Smooth muscle cell (in vitro differentiated cells): ENCODE measurements around the gene PEDS1. TPM values are rescaled to one million over a fixed set of nuclear protein-coding genes. Genes with fewer than 3 reads are reported as not detected.

Source experiments
- DNase-seq: peaks from one replicate; lab custom pipeline; 2025; ENCODE audit not compliant: unreplicated experiment; lab: John Stamatoyannopoulos, UW
- H2AFZ ChIP-seq: fragments of 200-600 bp; sonication (generic); 2 replicates; pipeline ENCODE4 v1.6.0; 2016; ENCODE audit warnings: antibody characterized with exemption, low read depth, mild to moderate bottlenecking
- H3F3A ChIP-seq: fragments of 200-600 bp; sonication (generic); 2 replicates; pipeline ENCODE4 v1.6.0; 2017; ENCODE audit warnings: antibody characterized with exemption, low read depth
- H3K27ac ChIP-seq: fragments of 200-600 bp; sonication (generic); 2 replicates; pipeline ENCODE4 v1.5.1; 2016; ENCODE audit warnings: low read depth, mild to moderate bottlenecking
- H3K27me3 ChIP-seq: fragments of 200-600 bp; sonication (generic); 2 replicates; pipeline ENCODE4 v1.6.1; 2016; ENCODE audit warnings: low read depth, mild to moderate bottlenecking
- H3K36me3 ChIP-seq: fragments of 200-600 bp; sonication (generic); 2 replicates; pipeline ENCODE4 v1.5.1; 2016; ENCODE audit warnings: low read depth
- H3K4me1 ChIP-seq: fragments of 200-600 bp; sonication (generic); 2 replicates; pipeline ENCODE4 v1.5.1; 2016; ENCODE audit warnings: low read depth
- H3K4me2 ChIP-seq: fragments of 200-600 bp; sonication (generic); 2 replicates; pipeline ENCODE4 v1.6.0; 2016; ENCODE audit warnings: mild to moderate bottlenecking
- H3K4me3 ChIP-seq: fragments of 200-600 bp; sonication (generic); 2 replicates; pipeline ENCODE4 v1.5.1; 2016; ENCODE audit warnings: mild to moderate bottlenecking
- H3K79me2 ChIP-seq: fragments of 200-600 bp; sonication (generic); 2 replicates; pipeline ENCODE4 v1.6.0; 2016; ENCODE audit warnings: low read depth, mild to moderate bottlenecking
- H3K9ac ChIP-seq: fragments of 200-600 bp; sonication (generic); 2 replicates; pipeline ENCODE4 v1.6.0; 2016; ENCODE audit warnings: low read depth
- H3K9me3 ChIP-seq: fragments of 200-600 bp; sonication (generic); replicated peaks from 2 replicates; pipeline ENCODE4 v1.5.1; 2016; ENCODE audit warnings: low read depth
- H4K20me1 ChIP-seq: fragments of 200-600 bp; sonication (generic); 2 replicates; pipeline ENCODE4 v1.6.0; 2016; ENCODE audit warnings: low read depth
- WGBS: methylation state at CpG from one replicate; pipeline ENCODE4 v1.1.7; 2016; ENCODE audit warnings: low lambda C conversion rate; 5-methylcytosine and 5-hydroxymethylcytosine counted together
- polyA plus RNA-seq: library from polyadenylated mRNA; unstranded; fragments of >200 nt; fragmentation: Nextera tagmentation; extraction: Ambion mirVana; gene quantifications from 2 replicates; pipeline ENCODE4 v1.2.1, GENCODE V29; 2016
- total RNA-seq: library from RNA; depleted of rRNA; stranded (reverse); fragments of >200 nt; gene quantifications from 2 replicates; pipeline ENCODE4 v1.2.3, GENCODE V29; 2014
- TF ChIP-seq, protein P1 (sequence below): fragments of 200-600 bp; sonication (generic); IDR thresholded peaks from 2 replicates; pipeline ENCODE4 v1.5.1; 2017; ENCODE audit warnings: borderline replicate concordance, mild to moderate bottlenecking, antibody characterized with exemption; ENCODE audit not compliant: insufficient read depth, poor library complexity, severe bottlenecking

The PEDS1 gene
- total and polyA plus RNA-seq, 2 experiments from 2014 or later, result 45.8 to 47.4 TPM

DNA sequence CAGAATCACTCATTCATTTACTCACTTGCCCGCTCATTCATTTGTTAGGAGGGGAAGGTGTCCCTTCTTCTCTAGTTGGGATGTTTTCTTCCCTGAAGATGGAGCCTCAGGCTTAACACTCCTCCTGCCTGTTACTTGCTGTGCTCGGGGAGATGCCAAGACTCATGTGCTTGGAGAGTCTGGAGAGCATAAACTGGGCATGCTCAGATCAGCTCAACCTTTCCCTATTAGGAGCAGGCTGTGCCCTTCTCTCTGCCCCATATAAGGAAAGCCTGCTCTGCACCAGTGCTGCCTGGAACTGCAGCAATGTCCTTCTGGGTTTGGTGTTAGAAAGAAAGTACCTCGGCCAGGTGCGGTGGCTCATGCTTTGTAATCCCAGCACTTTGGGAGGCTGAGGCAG is 22.5 kb downstream of the PEDS1 start:
- H3K27me3 ChIP-seq, result no peaks in the 10 kb centered on the region
- WGBS, result 87% methylated on average over 4 of the region's 4 CpGs
- DNase-seq, result no peak
- no peaks in the 10 kb centered on the region for H3K9me3 ChIP-seq
- H3K4me3 ChIP-seq, result no peak overlapping the region
- TF ChIP-seq, protein P1, sequence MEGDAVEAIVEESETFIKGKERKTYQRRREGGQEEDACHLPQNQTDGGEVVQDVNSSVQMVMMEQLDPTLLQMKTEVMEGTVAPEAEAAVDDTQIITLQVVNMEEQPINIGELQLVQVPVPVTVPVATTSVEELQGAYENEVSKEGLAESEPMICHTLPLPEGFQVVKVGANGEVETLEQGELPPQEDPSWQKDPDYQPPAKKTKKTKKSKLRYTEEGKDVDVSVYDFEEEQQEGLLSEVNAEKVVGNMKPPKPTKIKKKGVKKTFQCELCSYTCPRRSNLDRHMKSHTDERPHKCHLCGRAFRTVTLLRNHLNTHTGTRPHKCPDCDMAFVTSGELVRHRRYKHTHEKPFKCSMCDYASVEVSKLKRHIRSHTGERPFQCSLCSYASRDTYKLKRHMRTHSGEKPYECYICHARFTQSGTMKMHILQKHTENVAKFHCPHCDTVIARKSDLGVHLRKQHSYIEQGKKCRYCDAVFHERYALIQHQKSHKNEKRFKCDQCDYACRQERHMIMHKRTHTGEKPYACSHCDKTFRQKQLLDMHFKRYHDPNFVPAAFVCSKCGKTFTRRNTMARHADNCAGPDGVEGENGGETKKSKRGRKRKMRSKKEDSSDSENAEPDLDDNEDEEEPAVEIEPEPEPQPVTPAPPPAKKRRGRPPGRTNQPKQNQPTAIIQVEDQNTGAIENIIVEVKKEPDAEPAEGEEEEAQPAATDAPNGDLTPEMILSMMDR, result no peak
- no peaks in the 10 kb centered on the region for H3K36me3 ChIP-seq
- peaks cover 72% of the 10 kb centered on the region for H4K20me1 ChIP-seq
- H3K4me1 ChIP-seq, result no peaks in the 10 kb centered on the region
- H3K4me2 ChIP-seq, result no peak overlapping the region
- no peak overlapping the region for H2AFZ ChIP-seq
- peaks cover 42% of the 10 kb centered on the region for H3K79me2 ChIP-seq
- no peak overlapping the region for H3K27ac ChIP-seq
- no peak overlapping the region for H3K9ac ChIP-seq
- H3F3A ChIP-seq, result no peaks in the 10 kb centered on the region

DNA sequence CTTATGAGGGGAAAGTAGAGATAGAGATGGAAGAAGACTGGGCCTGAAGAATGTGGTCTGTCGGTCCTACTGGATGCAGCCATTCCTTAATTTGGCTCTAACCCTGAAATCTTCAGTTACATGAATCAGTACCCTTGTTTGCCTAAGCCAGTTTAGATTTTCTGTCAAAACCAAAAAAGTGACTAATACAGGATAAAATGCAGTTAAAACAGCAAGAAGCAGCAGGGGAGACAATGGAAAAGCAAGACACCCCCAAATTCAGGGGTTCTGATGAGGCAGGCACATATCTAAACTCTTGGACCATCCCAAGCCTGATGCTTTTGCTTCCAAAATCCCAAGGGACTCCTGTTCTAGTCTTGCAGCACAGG is 23.2 kb downstream of the PEDS1 start:
- Histone ChIP-seq H3F3A (no peaks in the 10 kb centered on the region), H3K4me2 (no peak overlapping the region), H3K27ac (no peak overlapping the region), H3K9me3 (no peaks in the 10 kb centered on the region), H4K20me1 (peaks cover 68% of the 10 kb centered on the region), H3K9ac (no peak overlapping the region), H3K36me3 (no peaks in the 10 kb centered on the region), H3K27me3 (no peaks in the 10 kb centered on the region), H3K4me1 (no peaks in the 10 kb centered on the region), H3K79me2 (peaks cover 36% of the 10 kb centered on the region), H2AFZ (no peak overlapping the region), H3K4me3 (no peak overlapping the region)
- TF ChIP-seq, protein P1, result no peak
- no peak for DNase-seq
- WGBS, result 95% methylated on average over 1 of the region's 1 CpG

DNA sequence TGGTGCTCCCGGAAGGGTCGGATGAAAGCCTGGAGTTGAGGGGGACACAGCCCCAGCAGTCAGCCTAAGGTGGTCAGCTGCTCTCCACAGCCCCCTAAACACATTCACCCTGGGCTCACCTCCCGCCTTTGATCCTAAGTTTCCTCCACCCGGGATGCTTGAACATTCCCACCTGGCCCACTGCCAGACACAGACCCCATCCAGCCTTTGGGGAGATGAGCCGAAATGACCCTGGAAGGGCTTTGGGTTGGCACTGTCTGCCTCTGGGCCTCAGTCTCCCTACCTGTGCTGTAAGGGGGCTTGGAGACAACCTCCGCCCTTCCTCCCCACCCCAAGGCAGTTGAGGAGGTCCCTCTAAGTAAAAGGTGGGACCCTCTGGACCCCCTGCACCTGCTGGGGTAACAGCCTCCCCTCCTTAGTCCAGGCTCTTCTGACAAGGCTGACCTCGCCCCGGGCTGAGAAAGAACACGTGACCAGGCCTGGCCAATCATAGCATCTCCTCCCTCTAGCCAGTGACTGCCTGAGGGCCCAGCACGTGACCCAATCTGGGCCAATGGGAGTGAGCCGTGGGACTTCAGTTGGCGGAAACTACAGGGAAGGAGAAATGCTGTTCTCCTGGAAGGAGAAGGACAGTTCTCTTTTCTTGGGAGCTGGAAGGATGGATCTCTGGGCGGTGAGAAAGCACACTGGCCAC is 23.7 kb downstream of the PEDS1 start:
- Histone ChIP-seq H3K4me2 (no peak overlapping the region), H3K9ac (no peak overlapping the region), H3K4me1 (no peaks in the 10 kb centered on the region), H4K20me1 (peaks cover 63% of the 10 kb centered on the region), H3K79me2 (peaks cover 32% of the 10 kb centered on the region), H2AFZ (no peak overlapping the region), H3K36me3 (no peaks in the 10 kb centered on the region), H3F3A (no peaks in the 10 kb centered on the region), H3K27ac (no peak overlapping the region), H3K27me3 (no peaks in the 10 kb centered on the region), H3K9me3 (no peaks in the 10 kb centered on the region), H3K4me3 (no peak overlapping the region)
- TF ChIP-seq, protein P1, result no peak
- WGBS, result 96% methylated on average over 13 of the region's 13 CpGs
- DNase-seq, result no peak

DNA sequence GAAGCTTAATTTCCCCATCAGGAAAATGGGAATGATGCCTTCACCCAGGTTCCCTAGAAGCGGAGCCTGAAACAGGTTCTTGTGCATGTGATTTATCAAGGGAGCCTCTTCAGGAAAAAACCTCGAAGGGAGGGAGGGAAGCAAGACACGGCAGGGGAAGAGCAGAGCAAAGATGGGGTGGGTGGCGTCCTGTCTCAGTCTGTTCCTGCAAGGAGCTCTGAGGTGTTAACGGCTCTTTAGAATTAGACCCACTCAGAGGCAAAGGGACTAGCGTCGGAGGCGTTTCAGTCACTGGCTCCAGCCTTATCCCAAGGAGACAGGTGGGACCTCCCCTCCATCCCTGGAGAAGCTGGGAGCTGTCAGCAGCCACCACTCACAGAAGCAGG is 25.0 kb downstream of the PEDS1 start:
- TF ChIP-seq, protein P1, result no peak
- no peak overlapping the region for H3K27ac ChIP-seq

More for the DNA sequence above, 25.0 kb downstream of the PEDS1 start:
- no peak overlapping the region for H2AFZ ChIP-seq
- H3F3A ChIP-seq, result no peaks in the 10 kb centered on the region
- no peaks in the 10 kb centered on the region for H3K4me1 ChIP-seq
- peaks cover 20% of the 10 kb centered on the region for H3K79me2 ChIP-seq
- peaks cover 50% of the 10 kb centered on the region for H4K20me1 ChIP-seq
- H3K36me3 ChIP-seq, result no peaks in the 10 kb centered on the region
- H3K4me2 ChIP-seq, result no peak overlapping the region
- no peaks in the 10 kb centered on the region for H3K27me3 ChIP-seq
- no peak for DNase-seq
- WGBS, result 92% methylated on average over 8 of the region's 8 CpGs
- no peaks in the 10 kb centered on the region for H3K9me3 ChIP-seq
- H3K4me3 ChIP-seq, result no peak overlapping the region
- H3K9ac ChIP-seq, result no peak overlapping the region
